K562 (cell line): Measurements from ENCODE around the gene TNFAIP8L1. TPM values are rescaled to one million over a fixed set of nuclear protein-coding genes. Genes with fewer than 3 reads are reported as not detected.

ENCODE experiments used
- FOXP1 ChIP-seq: sonication (generic); formaldehyde crosslinking; IDR thresholded peaks from 2 replicates; pipeline ENCODE4 v1.8.0; 2022; ENCODE audit warnings: mild to moderate bottlenecking, missing genetic modification reagents
- PCBP1 ChIP-seq: fragments of 200-400 bp; formaldehyde crosslinking; IDR thresholded peaks from 2 replicates; pipeline ENCODE4 v1.6.1; 2018; ENCODE audit warnings: mild to moderate bottlenecking, low read depth, low read length; ENCODE audit not compliant: poor library complexity, severe bottlenecking
- RBM15 ChIP-seq: fragments of 200-400 bp; formaldehyde crosslinking; IDR thresholded peaks from 2 replicates; pipeline ENCODE4 v1.6.1; 2018; ENCODE audit warnings: mild to moderate bottlenecking, low read length, moderate library complexity; ENCODE audit not compliant: insufficient read depth
- SAP30 ChIP-seq: fragments of 200-600 bp; sonication (generic); IDR thresholded peaks from 2 replicates; pipeline ENCODE4 v1.6.1; 2012; ENCODE audit warnings: borderline replicate concordance, low read depth, mild to moderate bottlenecking, moderate library complexity, low read length, control low read depth, inconsistent platforms; ENCODE audit not compliant: insufficient read depth, poor library complexity, severe bottlenecking
- ZNF318 ChIP-seq, 2 experiments: fragments of 450-650 bp; IDR thresholded peaks; 2 replicates each; pipeline ENCODE4 v1.6.1; 2016; ENCODE audit warnings: mild to moderate bottlenecking in 2 of 2, borderline replicate concordance in 1 of 2, low read depth in 1 of 2, moderate library complexity in 1 of 2
- ZNF407 ChIP-seq: fragments of 450-650 bp; IDR thresholded peaks from 2 replicates; pipeline ENCODE4 v1.6.1; 2016; ENCODE audit warnings: low read depth
- ZNF778 ChIP-seq: fragments of 450-650 bp; formaldehyde crosslinking; IDR thresholded peaks from 2 replicates; pipeline ENCODE4 v1.4.0; 2020; ENCODE audit warnings: mild to moderate bottlenecking, moderate library complexity
- polyA plus RNA-seq, 8 experiments: library from polyadenylated mRNA; depleted of rRNA in 4 of 8; stranded (reverse) in 5 of 8; unstranded in 3 of 8; fragments of >200 nt; fragmentation: Nextera tagmentation in 2 of 8; fragmentation: Illumina TruSeq in 1 of 8; extraction: Ambion mirVana in 2 of 8; extraction: Trizol in 1 of 8; gene quantifications; 2 replicates each; pipeline versions ENCODE4 v1.2.1 to v1.2.3, GENCODE V29; 2011 to 2014; ENCODE audit warnings: inconsistent platforms in 1 of 8, missing spikeins in 1 of 8
- total RNA-seq, 7 experiments: library from RNA; depleted of rRNA in 6 of 7; stranded (reverse); fragments of >200 nt in 6 of 7; fragmentation: Illumina TruSeq in 2 of 7; extraction: Trizol in 2 of 7; gene quantifications; 2 replicates each; pipeline versions ENCODE4 v1.2.1 to v1.2.3, GENCODE V29; 2011 to 2021; ENCODE audit warnings: low replicate concordance in 1 of 7

TNFAIP8L1 gene
- total and polyA plus RNA-seq, 9 of the 15 experiments (the other 6 are each of a cell fraction or from before 2014, with no cell fraction given): 0.69 to 9.3 (median 4.9) TPM

- TF ChIP-seq ZNF318 (IDR thresholded peaks at IDR 0.05; ENCODE audit: borderline replicate concordance in 1 of 2, low read depth in 1 of 2): no peak; a peak in 1 of 4 replicates
- no peak for TF ChIP-seq RBM15
- no peak for TF ChIP-seq ZNF778 (CRISPR knock-in tag)
- TF ChIP-seq ZNF407: peak; percentile 77
- TF ChIP-seq PCBP1: no peak
- peak; percentile 53 for TF ChIP-seq SAP30
- TF ChIP-seq FOXP1 (CRISPR knock-in tag): peak; percentile 88
Measured at GRCh38 chr19:4638828-4639530, at the start of gene TNFAIP8L1 (continued).
